SH-SY5Y (cell line): ENCODE measurements around the gene COL6A1.
A peak's percentile ranks its signal among the peaks of the same experiment; 100 is the strongest.

Experiments used
- GATA2 ChIP-seq: IDR thresholded peaks from 2 replicates; pipeline ENCODE4 v1.6.1; 2011; ENCODE audit warnings: mild to moderate bottlenecking, low read depth, low read length
- GATA3 ChIP-seq: IDR thresholded peaks from 2 replicates; pipeline ENCODE4 v1.6.1; 2011; ENCODE audit warnings: low read depth, mild to moderate bottlenecking, low read length, moderate library complexity

GRCh38 chr21:45981151-45982091 is at the start of gene COL6A1:
- TF ChIP-seq GATA3 (no peak), GATA2 (peak; percentile 56)
